Endothelial cell of umbilical vein (primary cell): Measurements from ENCODE around the gene JAZF1. TPM values are rescaled to one million over a fixed set of nuclear protein-coding genes. Genes with fewer than 3 reads are reported as not detected.

Experiments
- BruUV-seq: library from RNA; stranded (reverse); fragments of 400-500 nt; replicated peaks from 2 replicates; lab custom pipeline; 2021; lab: Mats Ljungman, UMichigan
- CTCF ChIA-PET: fragments of 300-600, 350-600 bp; sonication (Branson Sonifier 250); formaldehyde crosslinking; loops from one replicate; lab custom pipeline; 2021; ENCODE audit warnings: antibody characterized with exemption, inconsistent platforms; lab: Charles Lee
- POLR2A ChIA-PET: fragments of 300-600, 350-600 bp; sonication (Branson Sonifier 250); formaldehyde crosslinking; loops from one replicate; lab custom pipeline; 2021; ENCODE audit warnings: antibody characterized with exemption, inconsistent platforms; lab: Charles Lee
- DNase-seq: peaks from one replicate; pipeline ENCODE4 v3.0.0-alpha.2; 2011; ENCODE audit warnings: low read depth, low spot score
- FAIRE-seq: peaks from 2 replicates; lab custom pipeline; 2011; peaks lifted over from hg19 to GRCh38; lab: Jason Lieb, UNC
- H2AFZ ChIP-seq: 2 replicates; pipeline ENCODE4 v1.6.0; 2012; ENCODE audit warnings: low read depth, low read length, control low read depth, inconsistent platforms
- H3K27ac ChIP-seq: 2 replicates; pipeline ENCODE4 v1.5.1; 2011; ENCODE audit warnings: low read depth, mild to moderate bottlenecking, control low read depth, low read length, moderate library complexity; ENCODE audit not compliant: insufficient read depth
- H3K27me3 ChIP-seq, 2 experiments: 2 replicates each; pipeline versions ENCODE4 v1.6.0 to v1.6.1; 2011; ENCODE audit warnings: low read length in 2 of 2, mixed read lengths in 1 of 2; ENCODE audit not compliant: control insufficient read depth in 2 of 2, insufficient read depth in 2 of 2
- H3K36me3 ChIP-seq, 2 experiments: 2 replicates in 1 of 2; 3 replicates in 1 of 2; pipeline ENCODE4 v1.5.1; 2011; ENCODE audit warnings: low read length in 2 of 2, mild to moderate bottlenecking in 1 of 2, moderate library complexity in 1 of 2; ENCODE audit not compliant: control insufficient read depth in 2 of 2, insufficient read depth in 2 of 2; ENCODE audit errors: extremely low read depth in 1 of 2
- H3K4me1 ChIP-seq: 3 replicates; pipeline ENCODE4 v1.5.1; 2011; ENCODE audit warnings: mild to moderate bottlenecking, low read length; ENCODE audit not compliant: control insufficient read depth, insufficient read depth; ENCODE audit errors: extremely low read depth
- H3K4me2 ChIP-seq: 2 replicates; pipeline ENCODE4 v1.6.1; 2011; ENCODE audit warnings: low read length, control low read depth, mixed read lengths; ENCODE audit not compliant: insufficient read depth
- H3K4me3 ChIP-seq, 3 experiments: fragments of 200-600 bp in 1 of 3; sonication (generic), shearing (Covaris generic) in 1 of 3; replicated peaks in 1 of 3; 2 replicates each; pipeline ENCODE4 v1.5.1; 2011 to 2016; ENCODE audit warnings: control low read depth in 3 of 3, low read length in 3 of 3, mild to moderate bottlenecking in 2 of 3, inconsistent platforms in 1 of 3, low read depth in 1 of 3, moderate library complexity in 1 of 3; ENCODE audit not compliant: insufficient read depth in 1 of 3
- H3K79me2 ChIP-seq: 2 replicates; pipeline ENCODE4 v1.6.0; 2012; ENCODE audit warnings: low read length, inconsistent platforms; ENCODE audit not compliant: control insufficient read depth, insufficient read depth
- H3K9ac ChIP-seq: replicated peaks from 2 replicates; pipeline ENCODE3; 2011; ENCODE audit warnings: low read length, control low read depth; ENCODE audit not compliant: insufficient read depth; ENCODE audit errors: extremely low read depth
- H3K9me1 ChIP-seq: replicated peaks from 3 replicates; pipeline ENCODE4 v1.6.0; 2011; ENCODE audit warnings: mild to moderate bottlenecking, low read length; ENCODE audit not compliant: control insufficient read depth, insufficient read depth; ENCODE audit errors: extremely low read depth
- H3K9me3 ChIP-seq: replicated peaks from 2 replicates; pipeline ENCODE4 v1.5.1; 2012; ENCODE audit warnings: low read length, inconsistent platforms; ENCODE audit not compliant: control insufficient read depth, insufficient read depth
- H4K20me1 ChIP-seq: replicated peaks from 2 replicates; pipeline ENCODE3; 2011; ENCODE audit warnings: mild to moderate bottlenecking, low read length; ENCODE audit not compliant: control insufficient read depth, insufficient read depth; ENCODE audit errors: extremely low read depth
- EZH2 ChIP-seq: IDR thresholded peaks from 2 replicates; pipeline ENCODE4 v1.6.1; 2012; ENCODE audit warnings: borderline replicate concordance, low read depth, mild to moderate bottlenecking, moderate library complexity, low read length, inconsistent platforms; ENCODE audit not compliant: severe bottlenecking
- FOS ChIP-seq: IDR thresholded peaks from 2 replicates; pipeline ENCODE4 v1.6.1; 2011; ENCODE audit warnings: mild to moderate bottlenecking, low read length, moderate library complexity, borderline replicate concordance; ENCODE audit not compliant: insufficient read depth
- GATA2 ChIP-seq: IDR thresholded peaks from 2 replicates; pipeline ENCODE4 v1.7.0; 2011; ENCODE audit warnings: low read depth, mild to moderate bottlenecking, moderate library complexity, mixed read lengths, low read length; ENCODE audit not compliant: insufficient read length, insufficient read depth
- MAX ChIP-seq: IDR thresholded peaks from 2 replicates; pipeline ENCODE4 v1.6.1; 2011; ENCODE audit not compliant: insufficient read depth, insufficient read length
- MYC ChIP-seq: IDR thresholded peaks from one replicate; pipeline ENCODE4 v1.6.1; 2011; ENCODE audit warnings: mild to moderate bottlenecking, low read depth, low read length
- POLR2A ChIP-seq: IDR thresholded peaks from 2 replicates; pipeline ENCODE4 v1.6.1; 2012; ENCODE audit warnings: low read depth, mild to moderate bottlenecking, control low read depth, low read length
- POLR2AphosphoS5 ChIP-seq: IDR thresholded peaks from 2 replicates; pipeline ENCODE4 v1.6.1; 2012; ENCODE audit warnings: low read depth, mild to moderate bottlenecking, control low read depth, low read length, moderate library complexity; ENCODE audit not compliant: insufficient read depth
- dilution Hi-C: fragments of 300-500 bp; cut with MboI; formaldehyde crosslinking; loops from one replicate; pipeline ENCODE4 v1.15.0; 2019; ENCODE audit warnings: low sequenced_read_pairs; ENCODE audit not compliant: extremely low pct_ligation_motif_present
- intact Hi-C: fragments of 100-400 bp; cut with micrococcal nuclease; formaldehyde crosslinking; loops from one replicate; pipeline ENCODE4 v1.10.0; 2022
- polyA plus RNA-seq, 4 experiments: library from polyadenylated mRNA; depleted of rRNA in 3 of 4; stranded (reverse) in 3 of 4; unstranded in 1 of 4; fragments of >200 nt; gene quantifications; 2 replicates each; pipeline versions ENCODE4 v1.2.1 to v1.2.3, GENCODE V29; 2011 to 2012; ENCODE audit warnings: missing spikeins in 1 of 4
- total RNA-seq: library from RNA; stranded (reverse); gene quantifications from 2 replicates; pipeline ENCODE4 v1.2.3, GENCODE V29; 2021

JAZF1 gene
- total and polyA plus RNA-seq, 2 donors (not counting 3 experiments of a cell fraction or from before 2014, with no cell fraction given), result 2.5 to 16.9 TPM

GRCh38 chr7:28219793-28220192, 39.2 kb upstream of the JAZF1 start:
- DNase-seq, result no peak
- ChIA-PET POLR2A (no interaction called here), CTCF (no interaction called here)
- no peak overlapping the region for H3K27ac ChIP-seq
- no peaks in the 10 kb centered on the region for H3K36me3 ChIP-seq
- TF ChIP-seq POLR2A (no peak), MYC (no peak), FOS (no peak), POLR2AphosphoS5 (no peak), GATA2 (no peak), EZH2 (no peak), MAX (no peak)
- no peaks in the 10 kb centered on the region for H3K79me2 ChIP-seq
- no peak overlapping the region for H3K4me2 ChIP-seq
- no TSS peak for BruUV-seq
- no peaks in the 10 kb centered on the region for H3K4me1 ChIP-seq
- intact Hi-C loops, result no loop called here
- H3K27me3 ChIP-seq, result peaks cover 2% of the 10 kb centered on the region in 2 experiments
- dilution Hi-C loops, result no loop called here
- H4K20me1 ChIP-seq, result no peaks in the 10 kb centered on the region
- H3K9ac ChIP-seq, result no peak overlapping the region
- no peaks in the 10 kb centered on the region for H3K9me3 ChIP-seq
- no peak overlapping the region for H3K4me3 ChIP-seq
- FAIRE-seq, result no peak
- no peak overlapping the region for H2AFZ ChIP-seq
- H3K9me1 ChIP-seq, result no peaks in the 10 kb centered on the region

GRCh38 chr7:28217143-28217542, 36.5 kb upstream of the JAZF1 start:
- H3K4me3 ChIP-seq, result no peak overlapping the region
- no peaks in the 10 kb centered on the region for H4K20me1 ChIP-seq
- H3K4me2 ChIP-seq, result no peak overlapping the region
- H3K9ac ChIP-seq, result no peak overlapping the region
- no TSS peak for BruUV-seq
- dilution Hi-C loops (no loop called here), intact Hi-C loops (no loop called here)
- H3K36me3 ChIP-seq, result no peaks in the 10 kb centered on the region
- TF ChIP-seq FOS, result no peak
- no peak for TF ChIP-seq MYC
- H2AFZ ChIP-seq, result no peak overlapping the region
- no peak for DNase-seq
- H3K27ac ChIP-seq, result no peak overlapping the region
- no peaks in the 10 kb centered on the region for H3K9me1 ChIP-seq
- ChIA-PET CTCF (no interaction called here), POLR2A (no interaction called here)
- no peak for FAIRE-seq
- H3K9me3 ChIP-seq, result no peaks in the 10 kb centered on the region
- H3K27me3 ChIP-seq, result peaks cover 0 to 2% of the 10 kb centered on the region in 2 experiments
- no peaks in the 10 kb centered on the region for H3K4me1 ChIP-seq
- H3K79me2 ChIP-seq, result no peaks in the 10 kb centered on the region
